GM12891 (cell line): ENCODE data around the gene NOTCH1.

ENCODE experiments used
- DNase-seq: peaks from one replicate; pipeline ENCODE4 v3.0.0; 2011; ENCODE audit warnings: low spot score; ENCODE audit not compliant: insufficient read length
- FAIRE-seq: peaks from 2 replicates; lab custom pipeline; 2011; peaks lifted over from hg19 to GRCh38; lab: Jason Lieb, UNC
- PAX5 ChIP-seq: IDR thresholded peaks from 2 replicates; pipeline ENCODE4 v1.6.1; 2011; ENCODE audit warnings: low read length, moderate library complexity, mild to moderate bottlenecking; ENCODE audit not compliant: insufficient read depth, severe bottlenecking
- POLR2A ChIP-seq: IDR thresholded peaks from 2 replicates; pipeline ENCODE4 v1.6.1; 2011; ENCODE audit warnings: low read depth, low read length, control low read depth
- POLR2AphosphoS5 ChIP-seq: IDR thresholded peaks from 2 replicates; pipeline ENCODE4 v1.6.1; 2011; ENCODE audit warnings: low read depth, low read length, control low read depth
- POU2F2 ChIP-seq: IDR thresholded peaks from 2 replicates; pipeline ENCODE4 v1.6.1; 2011; ENCODE audit warnings: low read depth, mild to moderate bottlenecking, control low read depth, low read length, moderate library complexity
- SPI1 ChIP-seq: IDR thresholded peaks from 2 replicates; pipeline ENCODE4 v1.6.1; 2011; ENCODE audit warnings: low read depth, low read length, control low read depth
- TAF1 ChIP-seq: IDR thresholded peaks from 2 replicates; pipeline ENCODE4 v1.6.1; 2011; ENCODE audit warnings: low read depth, low read length, control low read depth

NOTCH1 gene

DNA sequence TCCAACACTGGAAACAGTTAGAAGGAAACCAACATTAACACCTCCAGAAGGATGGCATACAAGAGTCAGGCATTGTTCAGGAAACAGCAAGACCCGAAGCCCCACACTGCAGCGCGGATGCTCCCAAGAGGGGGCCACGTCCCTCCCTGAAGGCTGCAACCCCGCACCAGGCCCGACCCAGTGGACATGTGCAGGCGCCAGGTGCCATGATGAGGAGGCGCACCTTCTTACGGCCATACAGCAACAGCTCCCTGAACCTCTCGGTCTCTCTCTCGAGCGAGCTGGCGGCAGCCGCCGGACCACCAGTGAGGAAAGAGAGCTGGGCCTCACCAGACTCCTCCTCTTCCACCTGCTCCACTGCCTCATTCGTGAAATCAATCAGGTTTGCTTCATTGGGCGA lies 83.2 kb downstream of the NOTCH1 start:
- FAIRE-seq (no peak), DNase-seq (no peak)
- TF ChIP-seq POLR2AphosphoS5 = no peak
- no peak for TF ChIP-seq PAX5
- TF ChIP-seq SPI1 = no peak

DNA sequence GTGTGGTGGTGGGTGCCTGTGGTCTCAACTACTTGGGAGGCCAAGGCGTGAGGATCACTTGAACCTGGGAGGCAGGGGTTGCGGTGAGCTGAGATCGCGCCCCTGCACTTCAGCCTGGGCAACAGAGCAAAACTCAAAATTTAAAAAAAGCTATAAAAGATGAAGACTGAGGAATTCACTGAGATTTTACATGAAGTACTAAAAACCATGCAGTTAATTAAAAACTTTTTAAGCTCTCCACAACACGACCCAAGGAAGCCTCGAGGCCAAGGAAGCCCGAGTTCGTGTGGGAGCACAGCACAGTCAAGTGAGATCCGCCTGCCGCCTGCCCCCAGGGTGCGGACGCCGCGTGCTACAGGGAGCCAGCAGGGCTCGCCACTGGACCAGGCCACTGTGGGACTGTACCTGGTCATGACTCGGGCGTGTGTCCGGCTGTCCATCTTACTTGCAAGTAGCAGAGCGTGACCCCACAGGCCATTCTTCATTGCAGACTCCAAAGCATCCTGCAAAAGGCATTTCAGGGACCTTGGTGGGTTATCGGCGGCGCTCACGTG lies 85.0 kb downstream of the NOTCH1 start:
- DNase-seq (no peak), FAIRE-seq (no peak)
- TF ChIP-seq POLR2AphosphoS5 (no peak), SPI1 (no peak), POU2F2 (no peak), TAF1 (no peak), PAX5 (no peak)

DNA sequence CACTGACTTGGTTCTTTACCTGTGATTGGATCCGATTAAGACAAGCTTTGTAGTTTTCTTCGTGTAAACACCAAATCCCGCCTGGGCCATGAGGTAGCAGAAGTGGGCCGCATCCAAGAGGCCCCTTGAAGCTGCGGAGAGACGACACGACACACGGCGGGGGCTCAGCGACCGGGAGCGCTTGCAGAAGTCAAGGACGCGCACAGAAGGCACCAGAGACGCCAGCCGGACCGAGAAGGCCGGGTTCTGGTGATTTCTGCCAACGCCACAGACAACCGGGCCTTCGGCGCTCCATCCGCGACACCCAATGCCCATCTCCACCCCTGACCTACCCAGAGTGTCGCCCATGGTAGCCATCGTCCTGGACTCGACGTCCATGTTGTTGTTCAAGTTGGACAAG lies 86.4 kb downstream of the NOTCH1 start:
- no peak for FAIRE-seq
- no peak for DNase-seq
- TF ChIP-seq POU2F2 = no peak
- TF ChIP-seq TAF1 = no peak
- no peak for TF ChIP-seq SPI1
- TF ChIP-seq POLR2A = no peak
- TF ChIP-seq POLR2AphosphoS5 = no peak
- TF ChIP-seq PAX5 = no peak

DNA sequence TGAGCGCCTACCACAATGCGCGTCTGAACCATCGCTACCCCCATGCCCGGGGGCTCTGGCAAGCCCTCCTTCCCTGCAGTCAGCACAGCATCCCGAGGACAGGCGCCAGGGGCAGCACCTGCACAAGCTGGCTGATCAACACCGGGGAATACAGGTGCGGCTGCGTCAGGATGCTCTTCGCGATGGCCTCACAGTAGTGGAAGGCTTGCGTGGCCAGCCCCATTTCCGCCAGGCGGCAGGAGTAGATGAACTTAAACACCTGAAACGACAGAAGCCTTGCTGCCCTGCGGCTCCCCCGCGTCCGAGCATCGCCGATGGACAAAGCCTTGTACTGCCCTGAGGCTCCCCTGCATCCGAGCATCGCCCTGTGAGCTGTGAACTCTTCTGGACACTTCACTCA lies 88.5 kb downstream of the NOTCH1 start:
- FAIRE-seq (no peak), DNase-seq (no peak)
- TF ChIP-seq POLR2A (no peak), POLR2AphosphoS5 (no peak), SPI1 (no peak), PAX5 (no peak), TAF1 (no peak), POU2F2 (no peak)

DNA sequence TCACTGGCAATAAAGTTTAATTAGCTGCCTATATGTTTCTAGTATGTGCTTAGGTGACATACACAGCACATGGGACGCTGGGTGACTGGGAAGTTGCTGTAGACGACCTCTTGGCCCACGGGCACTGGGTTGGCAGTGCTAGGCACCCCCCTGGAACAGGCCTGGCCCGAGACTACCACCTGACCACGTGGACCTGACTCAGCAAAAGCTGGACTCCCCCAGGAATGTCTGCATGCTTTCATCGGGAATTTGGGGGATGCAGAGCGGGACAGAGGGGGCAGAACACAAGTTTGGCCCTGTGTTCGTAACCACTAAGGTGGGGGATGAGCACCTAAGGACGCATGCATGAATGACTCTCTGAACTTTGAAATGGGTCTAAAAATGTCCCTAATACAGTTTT lies 89.6 kb downstream of the NOTCH1 start:
- FAIRE-seq = no peak
- no peak for DNase-seq
- no peak for TF ChIP-seq POLR2AphosphoS5
- no peak for TF ChIP-seq PAX5
- TF ChIP-seq SPI1 = no peak
- TF ChIP-seq POU2F2 = no peak
- TF ChIP-seq TAF1 = no peak
- TF ChIP-seq POLR2A = no peak

DNA sequence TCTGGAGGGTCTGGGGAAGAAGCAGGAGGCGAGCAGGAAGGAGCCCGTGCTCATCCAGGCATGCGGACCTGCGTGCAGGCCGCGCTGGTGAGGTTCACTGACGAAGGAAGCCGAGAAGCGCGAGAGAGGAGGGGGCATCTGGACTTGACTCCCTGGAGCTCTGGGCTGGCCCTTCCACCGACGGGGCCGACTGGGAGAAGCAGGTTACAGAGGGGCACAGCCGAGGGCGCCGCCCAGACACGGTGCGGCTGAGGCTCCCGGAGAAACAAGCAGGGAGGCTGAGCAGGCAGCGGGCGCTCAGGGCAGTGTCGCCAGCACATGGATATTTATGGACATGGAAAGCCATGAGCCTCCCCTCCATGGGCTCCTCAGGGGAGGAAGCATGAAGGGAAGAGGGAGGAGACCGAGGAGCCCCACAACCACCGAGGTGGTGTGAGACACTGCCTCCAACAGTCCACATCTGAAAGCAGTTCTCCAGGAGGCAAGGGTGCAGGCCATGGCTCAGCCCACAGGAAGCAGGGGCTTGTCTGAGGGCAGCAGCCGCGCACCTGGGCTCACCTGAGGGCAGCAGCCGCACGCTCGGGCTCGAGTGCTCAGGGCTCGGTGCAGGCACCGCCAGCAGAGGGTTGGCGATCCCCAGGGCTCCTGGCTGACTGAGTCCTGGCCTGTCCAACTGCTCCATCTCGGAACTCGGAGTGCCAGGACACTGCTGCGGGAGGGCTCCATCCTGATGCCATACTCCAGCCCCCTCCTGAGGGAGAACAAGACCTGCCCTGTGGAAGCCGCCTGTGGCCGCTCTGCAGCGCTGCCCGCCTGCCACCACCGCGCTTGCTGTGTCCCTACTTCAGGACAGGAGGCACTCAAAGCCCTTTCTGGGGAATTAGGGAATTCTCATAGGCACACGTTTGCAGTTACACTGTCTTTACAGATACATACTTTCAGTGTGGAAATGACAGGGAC lies 90.5 kb downstream of the NOTCH1 start:
- TF ChIP-seq PAX5 (no peak), POLR2A (0 out of 2 replicates have a peak, but pooled peaks have one; percentile 10)
- DNase-seq = no peak
- FAIRE-seq = no peak

DNA sequence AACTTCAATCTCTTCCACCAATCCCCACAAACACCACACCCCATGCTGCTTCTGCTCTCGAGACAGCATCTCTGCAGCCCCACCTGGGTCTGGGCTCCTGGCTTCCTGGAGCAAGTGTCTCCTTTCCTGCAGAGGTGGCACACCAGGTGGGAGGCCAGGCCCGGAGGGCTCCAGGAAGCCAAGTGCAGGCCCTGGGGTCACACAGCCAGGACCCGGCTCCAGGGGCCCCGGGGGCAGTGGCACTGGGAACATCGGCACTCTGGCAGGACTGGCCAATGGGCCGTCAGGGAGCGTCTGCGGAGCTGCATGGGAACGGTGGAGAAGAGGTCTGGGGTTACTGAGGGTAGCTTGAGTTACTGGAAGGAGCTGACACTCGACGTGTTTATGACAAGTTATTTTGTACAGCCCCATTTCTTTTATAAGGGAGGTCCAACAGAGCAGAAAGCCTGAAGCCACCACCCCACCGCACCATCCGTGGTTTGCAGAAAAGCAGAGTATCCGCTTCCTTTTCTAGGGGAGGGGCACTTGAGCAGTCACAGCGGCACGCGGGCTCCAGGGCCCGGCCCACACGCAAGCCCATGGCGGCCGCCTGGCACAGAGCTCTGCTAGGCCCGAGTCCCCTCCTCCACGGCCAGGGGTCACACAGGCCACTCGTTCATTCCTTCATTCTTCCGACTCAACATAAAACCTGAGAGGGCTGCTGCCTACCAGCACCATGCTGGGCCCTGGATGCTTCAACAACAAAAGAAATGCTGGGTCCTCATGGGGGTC lies 91.6 kb downstream of the NOTCH1 start:
- no peak for FAIRE-seq
- TF ChIP-seq POLR2AphosphoS5 = no peak
- TF ChIP-seq TAF1 = no peak
- TF ChIP-seq PAX5 = no peak
- no peak for TF ChIP-seq POU2F2
- no peak for TF ChIP-seq SPI1
- no peak for TF ChIP-seq POLR2A

DNA sequence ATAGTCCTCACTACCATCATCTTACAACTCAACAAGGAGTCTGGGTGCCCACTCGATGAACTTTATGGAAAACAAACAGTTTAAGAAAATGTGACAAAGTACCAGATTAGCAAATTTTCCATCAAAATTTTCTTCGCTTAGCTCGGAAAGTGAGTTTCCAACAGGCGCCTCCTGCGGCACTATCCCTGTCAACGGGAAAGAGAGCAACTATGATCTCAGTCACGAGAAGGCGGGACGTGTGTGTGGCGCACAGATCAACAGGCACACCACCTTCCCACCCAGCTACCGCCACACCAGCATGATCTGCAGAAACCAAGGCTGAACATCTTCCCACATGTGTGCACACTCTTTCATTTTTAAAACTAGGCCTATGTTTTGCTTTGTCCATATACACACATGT lies 92.5 kb downstream of the NOTCH1 start:
- TF ChIP-seq PAX5 (no peak), POLR2AphosphoS5 (peak; percentile 53; the same call in 1 of the 2 replicates), POU2F2 (no peak), SPI1 (no peak), POLR2A (no peak), TAF1 (no peak)
- DNase-seq (no peak), FAIRE-seq (no peak)

More for the DNA sequence above, 91.6 kb downstream of the NOTCH1 start:
- no peak for DNase-seq
